Measurements from ENCODE around the gene COQ8B. TPM values are rescaled to one million over a fixed set of nuclear protein-coding genes. Genes with fewer than 3 reads are reported as not detected.
A peak's percentile ranks its signal among the peaks of the same experiment; 100 is the strongest.

COQ8B gene
- total RNA-seq, 1 donor from 2014 or later = 49.9 TPM

GRCh38 chr19:40700083-40700482 lies 16.6 kb downstream of the COQ8B start:
- Mint-ChIP-seq H3K27ac (ENCODE audit: unreplicated experiment) (no peak overlapping the region), H3K4me1 (ENCODE audit: low read depth, unreplicated experiment) (peaks cover 16% of the 10 kb centered on the region), H3K36me3 (ENCODE audit: unreplicated experiment) (peaks cover 5% of the 10 kb centered on the region), H3K4me3 (ENCODE audit: unreplicated experiment) (no peak overlapping the region), H3K27me3 (ENCODE audit: unreplicated experiment) (peaks cover 2% of the 10 kb centered on the region), H3K9me3 (ENCODE audit: unreplicated experiment) (peaks cover 3% of the 10 kb centered on the region)
- no peak for TF ChIP-seq CTCF (IDR thresholded peaks at IDR 0.05; ENCODE audit: partially characterized antibody, unreplicated experiment)
- DNase-seq = no peak

GRCh38 chr19:40697007-40697406 lies 19.7 kb downstream of the COQ8B start:
- no peak for TF ChIP-seq CTCF (IDR thresholded peaks at IDR 0.05; ENCODE audit: partially characterized antibody, unreplicated experiment)
- H3K27ac Mint-ChIP-seq (ENCODE audit: unreplicated experiment) = no peak overlapping the region

GRCh38 chr19:40695881-40696280 lies 20.8 kb downstream of the COQ8B start:
- H3K4me3 Mint-ChIP-seq (ENCODE audit: unreplicated experiment) = no peak overlapping the region
- peak overlapping the region; percentile 52 for H3K27ac Mint-ChIP-seq (ENCODE audit: unreplicated experiment)
- no peaks in the 10 kb centered on the region for H3K36me3 Mint-ChIP-seq (ENCODE audit: unreplicated experiment)
- H3K9me3 Mint-ChIP-seq (ENCODE audit: unreplicated experiment) = peaks cover 10% of the 10 kb centered on the region
- no peak for DNase-seq
- H3K27me3 Mint-ChIP-seq (ENCODE audit: unreplicated experiment) = peaks cover 7% of the 10 kb centered on the region
- peaks cover 23% of the 10 kb centered on the region for H3K4me1 Mint-ChIP-seq (ENCODE audit: low read depth, unreplicated experiment)
- TF ChIP-seq CTCF (IDR thresholded peaks at IDR 0.05; ENCODE audit: partially characterized antibody, unreplicated experiment) = no peak

More at GRCh38 chr19:40697007-40697406, 19.7 kb downstream of the COQ8B start:
- no peak overlapping the region for H3K4me3 Mint-ChIP-seq (ENCODE audit: unreplicated experiment)
- H3K36me3 Mint-ChIP-seq (ENCODE audit: unreplicated experiment) = peaks cover 5% of the 10 kb centered on the region
- H3K27me3 Mint-ChIP-seq (ENCODE audit: unreplicated experiment) = peaks cover 7% of the 10 kb centered on the region
- DNase-seq = no peak
- peaks cover 6% of the 10 kb centered on the region for H3K9me3 Mint-ChIP-seq (ENCODE audit: unreplicated experiment)
- peaks cover 21% of the 10 kb centered on the region for H3K4me1 Mint-ChIP-seq (ENCODE audit: low read depth, unreplicated experiment)

GRCh38 chr19:40693896-40694295 lies 22.8 kb downstream of the COQ8B start:
- H3K4me3 Mint-ChIP-seq (ENCODE audit: unreplicated experiment) = peak overlapping the region; percentile 74
- no peaks in the 10 kb centered on the region for H3K36me3 Mint-ChIP-seq (ENCODE audit: unreplicated experiment)
- DNase-seq = no peak
- H3K27ac Mint-ChIP-seq (ENCODE audit: unreplicated experiment) = peak overlapping the region; percentile 98
- peaks cover 23% of the 10 kb centered on the region for H3K4me1 Mint-ChIP-seq (ENCODE audit: low read depth, unreplicated experiment)
- peaks cover 12% of the 10 kb centered on the region for H3K9me3 Mint-ChIP-seq (ENCODE audit: unreplicated experiment)
- no peak for TF ChIP-seq CTCF (IDR thresholded peaks at IDR 0.05; ENCODE audit: partially characterized antibody, unreplicated experiment)
- H3K27me3 Mint-ChIP-seq (ENCODE audit: unreplicated experiment) = peaks cover 9% of the 10 kb centered on the region

GRCh38 chr19:40693150-40693788 lies 23.4 kb downstream of the COQ8B start:
- Mint-ChIP-seq H3K27ac (ENCODE audit: unreplicated experiment) (peak overlapping the region; percentile 98), H3K9me3 (ENCODE audit: unreplicated experiment) (peaks cover 12% of the 10 kb centered on the region), H3K27me3 (ENCODE audit: unreplicated experiment) (peaks cover 9% of the 10 kb centered on the region), H3K4me3 (ENCODE audit: unreplicated experiment) (peak overlapping the region; percentile 34), H3K36me3 (ENCODE audit: unreplicated experiment) (no peaks in the 10 kb centered on the region), H3K4me1 (ENCODE audit: low read depth, unreplicated experiment) (peaks cover 23% of the 10 kb centered on the region)
- TF ChIP-seq CTCF (IDR thresholded peaks at IDR 0.05; ENCODE audit: partially characterized antibody, unreplicated experiment) = no peak
- no peak for DNase-seq
